HG03432 (cell line): Measurements from ENCODE around the gene OR2V1.
"Not testable (repeated sequence)": the region's sequence is repeated elsewhere in the genome, so short reads cannot be mapped to it uniquely, and the experiment has no call there.

ENCODE experiments used
- ATAC-seq: cut with Tn5 transposase; IDR thresholded peaks from one replicate; pipeline ENCODE4 v1.9.1; 2021; ENCODE audit warnings: mild to moderate bottlenecking, moderate library complexity; ENCODE audit not compliant: unreplicated experiment

OR2V1 gene

GRCh38 chr5:181105391-181106025, 25.5 kb downstream of the OR2V1 start:
- no peak for ATAC-seq

GRCh38 chr5:181104606-181105390, 26.2 kb downstream of the OR2V1 start:
- not testable (repeated sequence) for ATAC-seq

GRCh38 chr5:181104259-181104568, 26.8 kb downstream of the OR2V1 start:
- ATAC-seq = not testable (repeated sequence)

GRCh38 chr5:181101930-181102674, 28.9 kb downstream of the OR2V1 start:
- ATAC-seq = not testable (repeated sequence)

- not testable (repeated sequence) for ATAC-seq
Observed at GRCh38 chr5:181101030-181101641, 29.8 kb downstream of the OR2V1 start.

- no peak for ATAC-seq
Observed at GRCh38 chr5:181100121-181100875, 30.7 kb downstream of the OR2V1 start.

- no peak for ATAC-seq
Observed at GRCh38 chr5:181099602-181100086, 31.3 kb downstream of the OR2V1 start.

- no peak for ATAC-seq
Observed at GRCh38 chr5:181098762-181099601, 32.0 kb downstream of the OR2V1 start.

- not testable (repeated sequence) for ATAC-seq
Observed at GRCh38 chr5:181097759-181098491, 33.0 kb downstream of the OR2V1 start.

GRCh38 chr5:181097383-181097753, 33.6 kb downstream of the OR2V1 start:
- not testable (repeated sequence) for ATAC-seq

GRCh38 chr5:181096721-181097382, 34.1 kb downstream of the OR2V1 start:
- ATAC-seq = not testable (repeated sequence)

GRCh38 chr5:181095162-181095561, 35.8 kb downstream of the OR2V1 start:
- ATAC-seq = not testable (repeated sequence)

GRCh38 chr5:181092428-181092827, 38.5 kb downstream of the OR2V1 start:
- ATAC-seq = no peak

- no peak for ATAC-seq
Observed at GRCh38 chr5:181088289-181088688, 42.7 kb downstream of the OR2V1 start.

GRCh38 chr5:181087309-181087708, 43.7 kb downstream of the OR2V1 start:
- ATAC-seq = no peak

GRCh38 chr5:181086884-181087205, 44.1 kb downstream of the OR2V1 start:
- no peak for ATAC-seq

GRCh38 chr5:181086026-181086883, 44.7 kb downstream of the OR2V1 start:
- ATAC-seq = no peak
